Measurements from ENCODE around the gene PIK3C3. TPM values are rescaled to one million over a fixed set of nuclear protein-coding genes. Genes with fewer than 3 reads are reported as not detected.

Gene PIK3C3
- total and polyA plus RNA-seq, 2 experiments from 2014 or later, result 24.9 to 54.7 TPM

GRCh38 chr18:42074704-42075103, 119.7 kb downstream of the PIK3C3 start:
- Histone ChIP-seq H3K79me2 (no peaks in the 10 kb centered on the region), H3K4me1 (ENCODE audit: insufficient read depth) (no peaks in the 10 kb centered on the region), H3K27me3 (no peaks in the 10 kb centered on the region), H3K27ac (no peak overlapping the region), H2AFZ (no peak overlapping the region), H3K4me3 (no peak overlapping the region), H3K9me3 (ENCODE audit: low read depth) (no peaks in the 10 kb centered on the region), H3K4me2 (no peak overlapping the region), H3K36me3 (replicated peaks; ENCODE audit: insufficient read depth, low read depth) (no peaks in the 10 kb centered on the region), H3K9me2 (replicated peaks; ENCODE audit: insufficient read depth) (no peaks in the 10 kb centered on the region), H4K20me1 (ENCODE audit: insufficient read depth, poor library complexity, severe bottlenecking) (no peaks in the 10 kb centered on the region)
- DNase-seq (ENCODE audit: low spot score), result no peak
- 87% methylated on average over 3 of the region's 3 CpGs for WGBS (ENCODE audit: low lambda C conversion rate, missing lambda C conversion rate)
- TF ChIP-seq, protein P1, sequence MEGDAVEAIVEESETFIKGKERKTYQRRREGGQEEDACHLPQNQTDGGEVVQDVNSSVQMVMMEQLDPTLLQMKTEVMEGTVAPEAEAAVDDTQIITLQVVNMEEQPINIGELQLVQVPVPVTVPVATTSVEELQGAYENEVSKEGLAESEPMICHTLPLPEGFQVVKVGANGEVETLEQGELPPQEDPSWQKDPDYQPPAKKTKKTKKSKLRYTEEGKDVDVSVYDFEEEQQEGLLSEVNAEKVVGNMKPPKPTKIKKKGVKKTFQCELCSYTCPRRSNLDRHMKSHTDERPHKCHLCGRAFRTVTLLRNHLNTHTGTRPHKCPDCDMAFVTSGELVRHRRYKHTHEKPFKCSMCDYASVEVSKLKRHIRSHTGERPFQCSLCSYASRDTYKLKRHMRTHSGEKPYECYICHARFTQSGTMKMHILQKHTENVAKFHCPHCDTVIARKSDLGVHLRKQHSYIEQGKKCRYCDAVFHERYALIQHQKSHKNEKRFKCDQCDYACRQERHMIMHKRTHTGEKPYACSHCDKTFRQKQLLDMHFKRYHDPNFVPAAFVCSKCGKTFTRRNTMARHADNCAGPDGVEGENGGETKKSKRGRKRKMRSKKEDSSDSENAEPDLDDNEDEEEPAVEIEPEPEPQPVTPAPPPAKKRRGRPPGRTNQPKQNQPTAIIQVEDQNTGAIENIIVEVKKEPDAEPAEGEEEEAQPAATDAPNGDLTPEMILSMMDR (IDR thresholded peaks at IDR 0.05; ENCODE audit: poor library complexity), result no peak

GRCh38 chr18:42078711-42079110, 123.7 kb downstream of the PIK3C3 start:
- H3K4me2 ChIP-seq, result no peak overlapping the region
- TF ChIP-seq, protein P1 (IDR thresholded peaks at IDR 0.05; ENCODE audit: poor library complexity), result no peak
- TF ChIP-seq EZH2phosphoT487 (IDR thresholded peaks at IDR 0.05; ENCODE audit: low read depth, severe bottlenecking, unreplicated experiment) (no peak), EZH2 (IDR thresholded peaks at IDR 0.05; ENCODE audit: borderline replicate concordance) (no peak)
- H3K4me3 ChIP-seq, result no peak overlapping the region
- no peak overlapping the region for H2AFZ ChIP-seq
- no peaks in the 10 kb centered on the region for H3K79me2 ChIP-seq
- DNase-seq (ENCODE audit: low spot score), result no peak
- H3K27me3 ChIP-seq, result no peaks in the 10 kb centered on the region
- H3K4me1 ChIP-seq (ENCODE audit: insufficient read depth), result no peaks in the 10 kb centered on the region
- H3K36me3 ChIP-seq (replicated peaks; ENCODE audit: insufficient read depth, low read depth), result no peaks in the 10 kb centered on the region
- no peaks in the 10 kb centered on the region for H3K9me2 ChIP-seq (replicated peaks; ENCODE audit: insufficient read depth)
- 94% methylated on average over 2 of the region's 2 CpGs for WGBS (ENCODE audit: low lambda C conversion rate, missing lambda C conversion rate)
- H4K20me1 ChIP-seq (ENCODE audit: insufficient read depth, poor library complexity, severe bottlenecking), result no peaks in the 10 kb centered on the region
- no peaks in the 10 kb centered on the region for H3K9me3 ChIP-seq (ENCODE audit: low read depth)
- no peak overlapping the region for H3K27ac ChIP-seq

GRCh38 chr18:42080340-42080739, 125.3 kb downstream of the PIK3C3 start:
- Histone ChIP-seq H3K27me3 (no peaks in the 10 kb centered on the region), H3K9me2 (replicated peaks; ENCODE audit: insufficient read depth) (no peaks in the 10 kb centered on the region), H3K27ac (no peak overlapping the region), H3K9me3 (ENCODE audit: low read depth) (no peaks in the 10 kb centered on the region), H3K4me3 (no peak overlapping the region), H2AFZ (no peak overlapping the region), H3K4me2 (no peak overlapping the region), H3K36me3 (replicated peaks; ENCODE audit: insufficient read depth, low read depth) (no peaks in the 10 kb centered on the region), H3K79me2 (no peaks in the 10 kb centered on the region), H4K20me1 (ENCODE audit: insufficient read depth, poor library complexity, severe bottlenecking) (no peaks in the 10 kb centered on the region), H3K4me1 (ENCODE audit: insufficient read depth) (no peaks in the 10 kb centered on the region)
- TF ChIP-seq EZH2phosphoT487 (IDR thresholded peaks at IDR 0.05; ENCODE audit: low read depth, severe bottlenecking, unreplicated experiment) (no peak), EZH2 (IDR thresholded peaks at IDR 0.05; ENCODE audit: borderline replicate concordance) (no peak)
- TF ChIP-seq, protein P1 (IDR thresholded peaks at IDR 0.05; ENCODE audit: poor library complexity), result no peak
- 95% methylated on average over 3 of the region's 3 CpGs for WGBS (ENCODE audit: low lambda C conversion rate, missing lambda C conversion rate)
- no peak for DNase-seq (ENCODE audit: low spot score)
